Dermis lymphatic vessel endothelial cell (primary cell): ENCODE measurements around the gene CEACAM18. TPM values are rescaled to one million over a fixed set of nuclear protein-coding genes. Genes with fewer than 3 reads are reported as not detected.

ENCODE experiments used
- total RNA-seq: library from RNA; depleted of rRNA; stranded (reverse); fragments of >200 nt; gene quantifications from 2 replicates; pipeline ENCODE4 v1.2.1, GENCODE V29; 2014

Gene CEACAM18
- not detected in 2 replicates for total RNA-seq

GRCh38 chr19:51478381-51479234 lies at the start of gene CEACAM18:
TSS of gene CEACAM18 (plus strand) at chr19:51478539.

GRCh38 chr19:51458051-51458645 lies 20.2 kb upstream of the CEACAM18 start, which contains the start of gene SIGLEC8:
TSS of gene SIGLEC8 (minus strand) at chr19:51458454. CDS start at chr19:51458387, 67 bp downstream.

GRCh38 chr19:51501594-51502263 lies 23.4 kb downstream of the CEACAM18 start, which contains the start of gene SIGLEC12:
TSS of gene SIGLEC12 (minus strand) at chr19:51501800. CDS start at chr19:51501733, 67 bp downstream.

GRCh38 chr19:51531349-51532315 lies 53.3 kb downstream of the CEACAM18 start, which contains the start of gene SIGLEC6:
TSS of gene SIGLEC6 (minus strand) at chr19:51531670. CDS start at chr19:51531648, 22 bp downstream.

Other genes starting within 250 kb of the CEACAM18 start
- gene SIGLECL1, start 227.5 kb upstream of the CEACAM18 start, total RNA-seq, result not detected in 2 replicates
- not detected in 2 replicates for gene IGLON5, start 166.9 kb upstream of the CEACAM18 start, total RNA-seq
- gene VSIG10L, start 136.4 kb upstream of the CEACAM18 start, total RNA-seq, result 0.09 and 0.11 TPM in 2 replicates
- 82.4 and 84.5 TPM in 2 replicates for gene ETFB, start 112.2 kb upstream of the CEACAM18 start, total RNA-seq
- gene CLDND2, start 109.5 kb upstream of the CEACAM18 start, total RNA-seq, result not detected in 2 replicates
- not detected in 2 replicates for gene NKG7, start 105.9 kb upstream of the CEACAM18 start, total RNA-seq
- gene LIM2, start 90.6 kb upstream of the CEACAM18 start, total RNA-seq, result not detected in 2 replicates
- not detected in 2 replicates for gene C19orf84, start 87.9 kb upstream of the CEACAM18 start, total RNA-seq
- not detected in 2 replicates for gene SIGLEC10, start 60.9 kb upstream of the CEACAM18 start, total RNA-seq
- gene SIGLEC8, start 20.1 kb upstream of the CEACAM18 start, total RNA-seq, result not detected in 2 replicates
- gene SIGLEC12, start 23.3 kb downstream of the CEACAM18 start, total RNA-seq, result not detected in 2 replicates
- gene SIGLEC6, start 53.1 kb downstream of the CEACAM18 start, total RNA-seq, result not detected in 2 replicates
- 3.5 and 4.5 TPM in 2 replicates for gene ZNF175, start 92.7 kb downstream of the CEACAM18 start, total RNA-seq
- not detected in 2 replicates for gene SIGLEC5, start 151.9 kb downstream of the CEACAM18 start, total RNA-seq
- gene SIGLEC14, start 168.3 kb downstream of the CEACAM18 start, total RNA-seq, result not detected in 2 replicates
- 4.8 and 6.4 TPM in 2 replicates for gene SPACA6, start 214.8 kb downstream of the CEACAM18 start, total RNA-seq
- under 0.01 TPM in 1 of 2 replicates, not detected in the other for gene HAS1, start 245.5 kb downstream of the CEACAM18 start, total RNA-seq